Uterus (tissue), 4 donors: ENCODE measurements around the gene BTAF1. TPM values are rescaled to one million over a fixed set of nuclear protein-coding genes. Genes with fewer than 3 reads are reported as not detected.
"Not testable (repeated sequence)": the region's sequence is repeated elsewhere in the genome, so short reads cannot be mapped to it uniquely, and the experiment has no call there.

Experiments used
- DNase-seq, 2 donors: peaks; one replicate each; pipeline ENCODE4 v3.0.0-alpha.2; 2019 to 2020
- H3K27ac ChIP-seq, 2 donors: fragments of 200-600 bp; sonication (generic); 1 replicate in 1 of 2; 2 replicates in 1 of 2; pipeline ENCODE4 v1.5.1; 2016 to 2018
- H3K27me3 ChIP-seq, 2 donors: fragments of 200-600 bp; sonication (generic); one replicate each; pipeline ENCODE4 v1.5.1; 2018 to 2019; ENCODE audit warnings: control low read depth in 1 of 2
- H3K36me3 ChIP-seq, 2 donors: fragments of 200-600 bp; sonication (generic); one replicate each; pipeline ENCODE4 v1.5.1; 2019; ENCODE audit warnings: control low read depth in 1 of 2
- H3K4me1 ChIP-seq, 2 donors: fragments of 200-600 bp; sonication (generic); one replicate each; pipeline ENCODE4 v1.5.1; 2018 to 2019; ENCODE audit warnings: control low read depth in 1 of 2
- H3K4me3 ChIP-seq, 2 donors: fragments of 200-600 bp; sonication (generic); 1 replicate in 1 of 2; 2 replicates in 1 of 2; pipeline ENCODE4 v1.5.1; 2018 to 2019; ENCODE audit warnings: mild to moderate bottlenecking in 1 of 2
- H3K9me3 ChIP-seq, 2 donors: fragments of 200-600 bp; sonication (generic); one replicate each; pipeline ENCODE4 v1.5.1; 2019; ENCODE audit warnings: control low read depth in 1 of 2
- CTCF ChIP-seq, 4 experiments: fragments of 200-600 bp in 2 of 4; fragments of 450-650 bp in 2 of 4; sonication (generic) in 2 of 4; IDR thresholded peaks; one replicate each; pipeline ENCODE4 v1.5.1; 2016 to 2019; ENCODE audit warnings: antibody characterized with exemption in 4 of 4, mild to moderate bottlenecking in 2 of 4, moderate library complexity in 1 of 4
- POLR2A ChIP-seq, 2 donors: fragments of 450-650 bp; IDR thresholded peaks; one replicate each; pipeline ENCODE4 v1.6.1; 2016; ENCODE audit warnings: antibody characterized with exemption in 2 of 2, mild to moderate bottlenecking in 1 of 2, moderate library complexity in 1 of 2
- intact Hi-C: fragments of 100-400 bp; cut with DNase I; formaldehyde crosslinking; loops from one replicate; pipeline ENCODE4 v1.15.1; 2023; ENCODE audit warnings: low total_unique reads
- total RNA-seq, 4 donors: library from RNA; depleted of rRNA in 3 of 4; stranded (reverse); fragments of >200 nt in 3 of 4; gene quantifications; one replicate each; pipeline versions ENCODE4 v1.1.0 to v1.2.4, GENCODE V29; 2014 to 2023
- donor health status: DM: yes; HTN: yes; CAD: no.

The BTAF1 gene
- total RNA-seq, 4 donors from 2014 or later = 31.8 to 95.8 (median 51.5) TPM

GRCh38 chr10:92024700-92025099 is 101.1 kb downstream of the BTAF1 start:
- no peaks in the 10 kb centered on the region for H3K4me1 ChIP-seq
- H3K27ac ChIP-seq = no peak overlapping the region
- TF ChIP-seq CTCF (IDR thresholded peaks at IDR 0.05) (no peak), POLR2A (IDR thresholded peaks at IDR 0.05) (no peak)
- no peaks in the 10 kb centered on the region for H3K27me3 ChIP-seq
- no peak overlapping the region for H3K4me3 ChIP-seq
- H3K36me3 ChIP-seq = peaks cover 0 to 3% of the 10 kb centered on the region in 2 donors
- intact Hi-C loops = no loop called here
- no peak for DNase-seq
- H3K9me3 ChIP-seq = no peaks in the 10 kb centered on the region

GRCh38 chr10:92025340-92025739 is 101.8 kb downstream of the BTAF1 start:
- intact Hi-C loops, H3K4me1 ChIP-seq, H3K36me3 ChIP-seq, H3K9me3 ChIP-seq, H3K4me3 ChIP-seq, H3K27ac ChIP-seq, H3K27me3 ChIP-seq, DNase-seq: not testable (repeated sequence)

- H3K9me3 ChIP-seq = no peaks in the 10 kb centered on the region
- peaks cover 0 to 3% of the 10 kb centered on the region in 2 donors for H3K36me3 ChIP-seq
- H3K4me3 ChIP-seq = no peak overlapping the region
- no peak for DNase-seq
- no peak for TF ChIP-seq CTCF (IDR thresholded peaks at IDR 0.05)
- H3K27ac ChIP-seq = no peak overlapping the region
- no peaks in the 10 kb centered on the region for H3K4me1 ChIP-seq
- H3K27me3 ChIP-seq = no peaks in the 10 kb centered on the region
- intact Hi-C loops = no loop called here
Observed at GRCh38 chr10:92027141-92027540, 103.6 kb downstream of the BTAF1 start.

GRCh38 chr10:92031580-92031979 is 108.0 kb downstream of the BTAF1 start:
- H3K9me3 ChIP-seq = peaks cover 0 to 6% of the 10 kb centered on the region in 2 donors
- H3K4me3 ChIP-seq = no peak overlapping the region
- peaks cover 0 to 3% of the 10 kb centered on the region in 2 donors for H3K36me3 ChIP-seq
- no peak for DNase-seq
- no peaks in the 10 kb centered on the region for H3K4me1 ChIP-seq
- intact Hi-C loops = no loop called here
- no peaks in the 10 kb centered on the region for H3K27me3 ChIP-seq
- TF ChIP-seq POLR2A (IDR thresholded peaks at IDR 0.05) (no peak), CTCF (IDR thresholded peaks at IDR 0.05) (no peak)
- H3K27ac ChIP-seq = no peak overlapping the region

GRCh38 chr10:92033070-92033469 is 109.5 kb downstream of the BTAF1 start:
- H3K4me1 ChIP-seq, H3K9me3 ChIP-seq, H3K4me3 ChIP-seq, H3K36me3 ChIP-seq, H3K27me3 ChIP-seq, intact Hi-C loops, DNase-seq, H3K27ac ChIP-seq: not testable (repeated sequence)

GRCh38 chr10:92038949-92039348 is 115.4 kb downstream of the BTAF1 start:
- intact Hi-C loops = no loop called here
- Histone ChIP-seq H3K4me3 (no peak overlapping the region), H3K4me1 (no peaks in the 10 kb centered on the region), H3K27ac (no peak overlapping the region), H3K9me3 (peaks cover 0 to 6% of the 10 kb centered on the region in 2 donors), H3K27me3 (no peaks in the 10 kb centered on the region), H3K36me3 (no peaks in the 10 kb centered on the region)
- TF ChIP-seq CTCF (IDR thresholded peaks at IDR 0.05) (no peak), POLR2A (IDR thresholded peaks at IDR 0.05) (no peak)
- no peak for DNase-seq
